HL-60 (cell line): Measurements from ENCODE around the gene NATD1.

ENCODE experiments used
- GABPA ChIP-seq: IDR thresholded peaks from 2 replicates; pipeline ENCODE4 v1.6.1; 2012; ENCODE audit warnings: low read depth
- POLR2AphosphoS5 ChIP-seq: IDR thresholded peaks from 2 replicates; pipeline ENCODE4 v1.6.1; 2012; ENCODE audit warnings: low read depth
- TF ChIP-seq, protein P1 (sequence below): IDR thresholded peaks from one replicate; pipeline ENCODE4 v1.5.1; 2011; ENCODE audit warnings: low read length, control low read depth, inconsistent platforms; ENCODE audit not compliant: insufficient read depth
- TF ChIP-seq, protein P2 (sequence below): IDR thresholded peaks from 2 replicates; pipeline ENCODE4 v1.6.1; 2012; ENCODE audit warnings: low read depth; ENCODE audit not compliant: insufficient replicate concordance

DNA sequence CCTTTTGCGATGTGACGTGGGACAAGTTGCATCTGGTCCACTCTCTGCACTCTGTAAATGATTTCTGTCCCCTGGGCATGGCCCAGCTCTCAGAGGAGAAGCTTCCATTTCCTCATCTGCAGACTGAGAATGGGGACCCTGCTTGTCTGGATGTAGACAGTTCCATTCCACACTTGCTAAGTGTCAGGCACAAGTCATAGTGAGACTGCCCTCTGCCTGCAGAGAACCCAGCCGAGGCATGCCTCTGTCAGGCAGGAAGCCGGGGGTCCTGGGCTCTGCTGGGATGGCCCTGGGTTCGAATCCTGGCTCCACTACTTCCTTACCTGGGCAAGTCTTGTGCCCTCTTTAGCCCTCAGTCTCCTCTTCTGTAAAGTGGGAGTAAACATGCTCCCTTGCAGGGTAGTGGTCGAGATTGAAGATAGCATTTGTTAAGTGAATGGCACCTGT lies 35.4 kb upstream of the NATD1 start:
- TF ChIP-seq POLR2AphosphoS5 (no peak), GABPA (no peak)
- TF ChIP-seq, protein P1, sequence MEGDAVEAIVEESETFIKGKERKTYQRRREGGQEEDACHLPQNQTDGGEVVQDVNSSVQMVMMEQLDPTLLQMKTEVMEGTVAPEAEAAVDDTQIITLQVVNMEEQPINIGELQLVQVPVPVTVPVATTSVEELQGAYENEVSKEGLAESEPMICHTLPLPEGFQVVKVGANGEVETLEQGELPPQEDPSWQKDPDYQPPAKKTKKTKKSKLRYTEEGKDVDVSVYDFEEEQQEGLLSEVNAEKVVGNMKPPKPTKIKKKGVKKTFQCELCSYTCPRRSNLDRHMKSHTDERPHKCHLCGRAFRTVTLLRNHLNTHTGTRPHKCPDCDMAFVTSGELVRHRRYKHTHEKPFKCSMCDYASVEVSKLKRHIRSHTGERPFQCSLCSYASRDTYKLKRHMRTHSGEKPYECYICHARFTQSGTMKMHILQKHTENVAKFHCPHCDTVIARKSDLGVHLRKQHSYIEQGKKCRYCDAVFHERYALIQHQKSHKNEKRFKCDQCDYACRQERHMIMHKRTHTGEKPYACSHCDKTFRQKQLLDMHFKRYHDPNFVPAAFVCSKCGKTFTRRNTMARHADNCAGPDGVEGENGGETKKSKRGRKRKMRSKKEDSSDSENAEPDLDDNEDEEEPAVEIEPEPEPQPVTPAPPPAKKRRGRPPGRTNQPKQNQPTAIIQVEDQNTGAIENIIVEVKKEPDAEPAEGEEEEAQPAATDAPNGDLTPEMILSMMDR: no peak
- TF ChIP-seq, protein P2, sequence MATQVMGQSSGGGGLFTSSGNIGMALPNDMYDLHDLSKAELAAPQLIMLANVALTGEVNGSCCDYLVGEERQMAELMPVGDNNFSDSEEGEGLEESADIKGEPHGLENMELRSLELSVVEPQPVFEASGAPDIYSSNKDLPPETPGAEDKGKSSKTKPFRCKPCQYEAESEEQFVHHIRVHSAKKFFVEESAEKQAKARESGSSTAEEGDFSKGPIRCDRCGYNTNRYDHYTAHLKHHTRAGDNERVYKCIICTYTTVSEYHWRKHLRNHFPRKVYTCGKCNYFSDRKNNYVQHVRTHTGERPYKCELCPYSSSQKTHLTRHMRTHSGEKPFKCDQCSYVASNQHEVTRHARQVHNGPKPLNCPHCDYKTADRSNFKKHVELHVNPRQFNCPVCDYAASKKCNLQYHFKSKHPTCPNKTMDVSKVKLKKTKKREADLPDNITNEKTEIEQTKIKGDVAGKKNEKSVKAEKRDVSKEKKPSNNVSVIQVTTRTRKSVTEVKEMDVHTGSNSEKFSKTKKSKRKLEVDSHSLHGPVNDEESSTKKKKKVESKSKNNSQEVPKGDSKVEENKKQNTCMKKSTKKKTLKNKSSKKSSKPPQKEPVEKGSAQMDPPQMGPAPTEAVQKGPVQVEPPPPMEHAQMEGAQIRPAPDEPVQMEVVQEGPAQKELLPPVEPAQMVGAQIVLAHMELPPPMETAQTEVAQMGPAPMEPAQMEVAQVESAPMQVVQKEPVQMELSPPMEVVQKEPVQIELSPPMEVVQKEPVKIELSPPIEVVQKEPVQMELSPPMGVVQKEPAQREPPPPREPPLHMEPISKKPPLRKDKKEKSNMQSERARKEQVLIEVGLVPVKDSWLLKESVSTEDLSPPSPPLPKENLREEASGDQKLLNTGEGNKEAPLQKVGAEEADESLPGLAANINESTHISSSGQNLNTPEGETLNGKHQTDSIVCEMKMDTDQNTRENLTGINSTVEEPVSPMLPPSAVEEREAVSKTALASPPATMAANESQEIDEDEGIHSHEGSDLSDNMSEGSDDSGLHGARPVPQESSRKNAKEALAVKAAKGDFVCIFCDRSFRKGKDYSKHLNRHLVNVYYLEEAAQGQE: no peak
